Activated T-helper 9 cell treated with anti-CD3 and anti-CD28 coated beads, Interleukin-2, amount 50 U/mL, for 16 hours (primary cell): ENCODE data around the gene UTP11.

Source experiments
- DNase-seq: peaks from one replicate; pipeline ENCODE4 v3.0.0-alpha.2; 2020; ENCODE audit warnings: low read depth

The UTP11 gene

GRCh38 chr1:38071312-38072256, 59.0 kb downstream of the UTP11 start:
- no peak for DNase-seq

- DNase-seq, result no peak
These were observed 60.3 kb downstream of the UTP11 start for GRCh38 chr1:38072858-38073257.

- DNase-seq, result no peak
These were observed 61.2 kb downstream of the UTP11 start for GRCh38 chr1:38073534-38074301.

- DNase-seq, result no peak
These were observed 61.8 kb downstream of the UTP11 start for GRCh38 chr1:38074302-38074677.
